ENCODE data around the gene SMAD6. TPM values are rescaled to one million over a fixed set of nuclear protein-coding genes. Genes with fewer than 3 reads are reported as not detected.
A peak's percentile ranks its signal among the peaks of the same experiment; 100 is the strongest.

SMAD6 gene
- total and polyA plus RNA-seq, 12 donors = 6.6 to 43.4 (median 19.7) TPM

GRCh38 chr15:66703540-66703941 lies 1.5 kb downstream of the SMAD6 start:
- peak overlapping the region; percentile 57 to 97 (median 92) for H3K27ac ChIP-seq
- ATAC-seq (no peak), DNase-seq (peak in 1 of 2 donors; percentile 51)
- intact Hi-C loops (cut with DNase I) = loop anchor here (2.0 to 10.0 kb wide), 13 partner anchors 56 to 161 kb away; no protein-coding TSS in a partner anchor
- peaks cover 9 to 67% (median 48%) of the 10 kb centered on the region in 9 donors for H3K4me1 ChIP-seq
- no peaks in the 10 kb centered on the region for H3K9me3 ChIP-seq
- WGBS, 2 donors = 0% methylated on average over 44 to 59 of the region's 59 CpGs
- H3K27me3 ChIP-seq = peaks cover 0 to 32% (median 0%) of the 10 kb centered on the region in 7 donors
- peak overlapping the region; percentile 62 to 85 (median 78) for H3K4me3 ChIP-seq
- TF ChIP-seq, protein P1, sequence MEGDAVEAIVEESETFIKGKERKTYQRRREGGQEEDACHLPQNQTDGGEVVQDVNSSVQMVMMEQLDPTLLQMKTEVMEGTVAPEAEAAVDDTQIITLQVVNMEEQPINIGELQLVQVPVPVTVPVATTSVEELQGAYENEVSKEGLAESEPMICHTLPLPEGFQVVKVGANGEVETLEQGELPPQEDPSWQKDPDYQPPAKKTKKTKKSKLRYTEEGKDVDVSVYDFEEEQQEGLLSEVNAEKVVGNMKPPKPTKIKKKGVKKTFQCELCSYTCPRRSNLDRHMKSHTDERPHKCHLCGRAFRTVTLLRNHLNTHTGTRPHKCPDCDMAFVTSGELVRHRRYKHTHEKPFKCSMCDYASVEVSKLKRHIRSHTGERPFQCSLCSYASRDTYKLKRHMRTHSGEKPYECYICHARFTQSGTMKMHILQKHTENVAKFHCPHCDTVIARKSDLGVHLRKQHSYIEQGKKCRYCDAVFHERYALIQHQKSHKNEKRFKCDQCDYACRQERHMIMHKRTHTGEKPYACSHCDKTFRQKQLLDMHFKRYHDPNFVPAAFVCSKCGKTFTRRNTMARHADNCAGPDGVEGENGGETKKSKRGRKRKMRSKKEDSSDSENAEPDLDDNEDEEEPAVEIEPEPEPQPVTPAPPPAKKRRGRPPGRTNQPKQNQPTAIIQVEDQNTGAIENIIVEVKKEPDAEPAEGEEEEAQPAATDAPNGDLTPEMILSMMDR (IDR thresholded peaks at IDR 0.05) = no peak
- peaks cover 0 to 10% (median 0%) of the 10 kb centered on the region in 9 donors for H3K36me3 ChIP-seq

DNA sequence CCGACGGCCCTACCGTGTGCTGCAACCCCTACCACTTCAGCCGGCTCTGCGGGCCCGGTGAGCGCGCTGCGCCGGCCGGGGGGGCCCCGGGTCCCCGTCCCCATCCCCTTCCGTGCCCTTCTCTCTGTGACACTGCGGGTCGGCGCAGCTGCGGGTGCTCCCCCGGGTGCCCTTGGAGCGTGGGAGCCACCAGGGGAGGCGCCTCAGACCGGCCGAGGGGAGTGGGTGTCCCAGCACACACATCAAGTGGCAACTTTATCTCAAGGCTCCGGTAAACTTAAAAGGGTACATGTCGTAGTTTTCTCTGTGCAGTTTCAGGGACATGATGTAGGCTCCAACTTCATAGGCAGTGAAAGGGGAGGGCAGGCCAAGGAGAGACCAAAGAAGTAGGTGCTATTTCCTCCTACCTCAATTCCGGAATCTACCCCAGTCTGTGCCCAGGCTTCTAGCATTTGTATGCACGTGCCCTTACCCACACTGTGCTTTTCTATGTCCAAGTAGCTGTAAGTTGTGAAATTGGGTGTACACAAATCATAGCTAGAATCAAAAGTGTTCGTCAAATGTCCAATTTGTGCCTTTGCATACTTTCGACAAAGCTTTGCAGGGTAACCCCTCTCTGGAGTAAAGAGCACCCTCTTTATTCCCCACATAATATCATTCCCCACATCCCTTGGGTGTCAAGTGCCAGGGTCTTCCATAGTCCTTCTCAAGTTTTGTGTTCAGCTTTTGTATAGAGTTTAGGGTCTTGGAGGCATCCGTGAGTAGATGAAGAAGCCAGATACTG lies 2.2 kb downstream of the SMAD6 start:
- peak in 1 of 8 donors; percentile 5 for ATAC-seq
- peak in 1 of 2 donors; percentile 33 for DNase-seq
- intact Hi-C loops (cut with DNase I) = loop anchor here in 7 of 10 donors (5.0 to 10.0 kb wide), 9 partner anchors 57 to 161 kb away; no protein-coding TSS in a partner anchor
- peaks cover 0 to 32% (median 0%) of the 10 kb centered on the region in 7 donors for H3K27me3 ChIP-seq
- H3K9me3 ChIP-seq = no peaks in the 10 kb centered on the region
- WGBS, 2 donors = 10 to 11% methylated on average over 29 to 30 of the region's 30 CpGs
- H3K4me3 ChIP-seq = peak overlapping the region; percentile 62 to 85 (median 78)
- peaks cover 9 to 68% (median 48%) of the 10 kb centered on the region in 9 donors for H3K4me1 ChIP-seq
- peak overlapping the region; percentile 57 to 97 (median 92) for H3K27ac ChIP-seq
- H3K36me3 ChIP-seq = peaks cover 0 to 11% (median 0%) of the 10 kb centered on the region in 9 donors
- TF ChIP-seq, protein P1 (IDR thresholded peaks at IDR 0.05) = no peak

DNA sequence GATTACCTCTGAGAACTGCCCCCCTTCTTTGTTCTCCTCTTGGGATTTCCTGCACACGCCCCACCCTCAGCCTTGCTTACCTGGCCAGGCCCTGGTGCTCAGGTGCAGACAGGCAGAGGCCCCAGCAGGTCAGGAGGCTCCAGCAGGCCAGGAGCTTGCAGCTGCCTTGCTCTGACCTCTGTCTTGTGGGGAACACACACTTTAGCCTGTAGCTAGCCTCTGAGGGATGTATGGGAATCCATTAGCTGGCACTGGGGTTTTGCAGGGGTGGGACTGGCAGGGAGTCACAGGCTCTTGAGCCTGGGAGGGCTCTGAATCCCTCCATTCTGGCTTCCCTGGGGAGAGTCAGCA lies 2.7 kb downstream of the SMAD6 start:
- DNase-seq = no peak
- TF ChIP-seq, protein P1 (IDR thresholded peaks at IDR 0.05) = no peak
- WGBS, 2 donors = 73 to 76% methylated on average over 1 of the region's 1 CpG
- Histone ChIP-seq H3K4me1 (peaks cover 9 to 72% (median 48%) of the 10 kb centered on the region in 9 donors), H3K36me3 (peaks cover 0 to 11% (median 0%) of the 10 kb centered on the region in 9 donors), H3K9me3 (no peaks in the 10 kb centered on the region), H3K4me3 (peak overlapping the region; percentile 62 to 85 (median 78)), H3K27ac (peak overlapping the region in 8 of 10 donors; percentile 57 to 97 (median 94)), H3K27me3 (peaks cover 0 to 32% (median 0%) of the 10 kb centered on the region in 7 donors)
- intact Hi-C loops (cut with DNase I) = loop anchor here in 8 of 10 donors (5.0 to 10.0 kb wide), 11 partner anchors 57 to 160 kb away; no protein-coding TSS in a partner anchor
- no peak for ATAC-seq

DNA sequence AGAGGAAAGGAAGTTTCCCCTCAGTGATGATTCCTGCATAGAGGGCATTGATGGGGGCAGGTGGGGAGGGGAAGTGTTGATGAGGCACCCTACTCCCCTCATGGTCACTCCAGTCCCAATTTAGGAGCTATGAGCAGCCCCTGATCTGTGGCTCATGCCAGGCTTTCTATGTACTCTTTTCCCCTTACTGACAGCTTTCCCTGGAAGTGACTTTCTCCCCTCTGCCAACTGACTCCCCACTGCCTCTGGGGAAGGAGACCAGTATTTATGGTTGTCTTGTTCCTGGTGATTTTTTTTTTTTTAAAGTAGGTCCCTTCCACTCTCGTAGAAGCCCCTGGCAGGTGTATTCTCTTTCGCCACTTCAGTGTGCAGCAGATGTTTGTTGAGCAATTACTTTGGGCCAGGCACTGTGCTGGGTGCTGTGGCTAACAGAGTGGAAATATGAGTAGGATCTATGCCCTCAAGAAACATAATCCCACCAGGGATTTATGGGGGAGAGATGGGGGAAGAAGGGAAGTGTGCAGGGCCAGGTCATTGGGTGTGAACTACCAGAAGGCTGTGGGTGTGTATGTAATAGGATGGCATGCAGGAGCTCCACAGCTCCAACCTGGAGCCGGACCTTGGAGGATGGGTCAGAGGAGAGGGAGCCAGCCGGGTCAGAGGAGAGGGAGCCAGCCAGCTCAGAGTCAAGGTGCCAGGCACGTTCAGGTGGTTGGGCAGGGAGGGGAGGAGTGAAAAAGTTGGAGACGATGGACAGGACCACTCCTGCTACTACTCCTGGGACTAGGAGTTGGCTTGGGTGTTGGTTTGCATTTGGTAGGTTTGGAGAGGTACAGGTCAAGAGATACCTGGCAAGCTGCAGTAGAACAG lies 3.5 kb downstream of the SMAD6 start:
- intact Hi-C loops (cut with DNase I) = loop anchor here in 4 of 10 donors (5.0 to 10.0 kb wide), 5 partner anchors 59 to 159 kb away; no protein-coding TSS in a partner anchor
- 83 to 85% methylated on average over 6 of the region's 6 CpGs for WGBS, 2 donors
- ATAC-seq (no peak), DNase-seq (no peak)
- H3K27me3 ChIP-seq = peaks cover 0 to 32% (median 0%) of the 10 kb centered on the region in 7 donors
- TF ChIP-seq, protein P1 (IDR thresholded peaks at IDR 0.05) = no peak
- peaks cover 9 to 71% (median 47%) of the 10 kb centered on the region in 9 donors for H3K4me1 ChIP-seq
- H3K4me3 ChIP-seq = peak overlapping the region in 9 of 10 donors; percentile 62 to 85 (median 77)
- peaks cover 0 to 11% (median 0%) of the 10 kb centered on the region in 9 donors for H3K36me3 ChIP-seq
- H3K27ac ChIP-seq = peak overlapping the region in 7 of 10 donors; percentile 36 to 97 (median 94)
- H3K9me3 ChIP-seq = no peaks in the 10 kb centered on the region

All from heart right ventricle (tissue), 16 donors.